IgD-negative memory B cell (primary cell): Measurements from ENCODE around the gene GALK1. TPM values are rescaled to one million over a fixed set of nuclear protein-coding genes. Genes with fewer than 3 reads are reported as not detected.
A peak's percentile ranks its signal among the peaks of the same experiment; 100 is the strongest.
"Not testable (repeated sequence)": the region's sequence is repeated elsewhere in the genome, so short reads cannot be mapped to it uniquely, and the experiment has no call there.

Experiments
- H3K27ac Mint-ChIP-seq, 3 donors: one replicate each; pipeline ENCODE4 v1.8.0; 2020 to 2022; ENCODE audit warnings: mild to moderate bottlenecking in 3 of 3, mixed read lengths in 3 of 3, moderate library complexity in 1 of 3
- H3K27me3 Mint-ChIP-seq: one replicate; pipeline ENCODE4 v1.8.0; 2021; ENCODE audit warnings: mixed read lengths
- H3K36me3 Mint-ChIP-seq: one replicate; pipeline ENCODE4 v1.8.0; 2020; ENCODE audit warnings: mild to moderate bottlenecking, mixed read lengths
- H3K4me1 Mint-ChIP-seq, 3 donors: one replicate each; pipeline ENCODE4 v1.8.0; 2020 to 2022; ENCODE audit warnings: mixed read lengths in 3 of 3, mild to moderate bottlenecking in 1 of 3
- H3K4me3 Mint-ChIP-seq, 4 donors: one replicate each; pipeline ENCODE4 v1.8.0; 2020 to 2022; ENCODE audit warnings: mild to moderate bottlenecking in 4 of 4, mixed read lengths in 4 of 4, moderate library complexity in 3 of 4
- H3K9me3 Mint-ChIP-seq, 3 donors: one replicate each; pipeline ENCODE4 v1.8.0; 2020 to 2021; ENCODE audit warnings: mixed read lengths in 3 of 3, mild to moderate bottlenecking in 1 of 3
- polyA plus RNA-seq: library from polyadenylated mRNA; unstranded; fragments of 300-500 nt; fragmentation: Illumina TruSeq; gene quantifications from one replicate; pipeline ENCODE4 v1.2.3, GENCODE V29; 2021

The GALK1 gene
- polyA plus RNA-seq, 1 donor from 2014 or later: 18.6 TPM

DNA sequence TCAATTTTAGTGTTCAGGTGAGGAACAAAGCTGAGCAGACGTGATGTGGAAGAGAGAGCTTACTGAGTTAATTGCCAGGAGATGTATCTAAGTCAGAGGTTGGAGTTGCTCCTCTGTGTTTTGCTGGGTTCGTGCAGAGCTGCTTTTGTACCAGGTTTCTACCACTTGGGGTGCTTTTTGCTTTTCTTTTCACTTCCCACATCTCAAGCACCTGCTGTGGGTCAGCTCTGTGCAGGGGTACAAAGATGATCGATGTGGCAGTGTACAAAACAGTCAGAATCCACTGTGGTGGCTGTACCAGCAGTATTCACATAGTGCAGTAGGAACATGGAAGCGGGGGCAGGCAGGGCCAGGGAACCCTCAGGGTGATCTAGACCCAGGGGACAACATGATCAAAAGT is 34.4 kb upstream of the GALK1 start:
- Mint-ChIP-seq H3K4me3 (no peak overlapping the region), H3K36me3 (peaks cover 4% of the 10 kb centered on the region), H3K27ac (peak overlapping the region in 1 of 3 donors; percentile 76), H3K9me3 (no peaks in the 10 kb centered on the region), H3K4me1 (peaks cover 2 to 13% (median 9%) of the 10 kb centered on the region in 3 donors), H3K27me3 (no peaks in the 10 kb centered on the region)

DNA sequence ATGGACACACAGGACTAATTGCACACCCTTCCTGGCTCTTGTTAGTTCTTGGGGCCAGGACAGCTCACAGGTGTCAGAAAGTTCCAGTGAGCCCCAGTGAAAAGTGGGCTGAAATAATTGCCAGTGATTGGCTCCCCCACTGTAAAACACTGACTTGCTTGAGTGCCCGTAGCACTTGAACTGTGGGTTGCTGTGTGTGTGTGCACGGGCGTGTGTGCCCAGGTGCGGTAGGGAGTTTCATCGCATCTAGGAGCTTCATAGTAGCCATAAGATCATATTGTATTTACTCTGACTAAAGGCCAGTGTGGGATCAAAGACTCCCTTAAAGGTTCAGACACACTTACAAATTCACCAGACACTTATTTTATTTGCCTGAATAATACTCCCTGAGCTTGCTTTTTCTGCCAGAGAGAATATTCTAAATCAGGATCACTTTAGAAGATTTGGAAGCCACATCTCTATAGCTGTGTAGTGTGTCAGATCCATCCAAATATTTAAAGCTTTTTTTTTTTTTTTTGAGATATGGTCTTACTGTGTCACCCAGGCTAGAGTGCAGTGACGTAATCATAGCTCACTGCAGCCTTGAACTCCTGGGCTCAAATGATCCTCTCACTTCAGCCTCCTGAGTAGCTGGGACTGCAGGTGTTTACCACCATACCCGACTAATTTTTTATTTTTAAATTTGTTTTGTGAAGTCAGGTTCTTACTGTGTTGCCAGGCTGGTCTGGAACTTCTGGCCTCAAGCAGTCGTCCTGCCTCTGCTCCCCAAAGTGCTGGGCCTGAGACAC is 31.0 kb upstream of the GALK1 start:
- peaks cover 2 to 14% (median 12%) of the 10 kb centered on the region in 3 donors for H3K4me1 Mint-ChIP-seq
- H3K4me3 Mint-ChIP-seq: no peak overlapping the region
- H3K27ac Mint-ChIP-seq: peak overlapping the region in 1 of 3 donors; percentile 14
- no peaks in the 10 kb centered on the region for H3K27me3 Mint-ChIP-seq
- peaks cover 1% of the 10 kb centered on the region for H3K36me3 Mint-ChIP-seq
- H3K9me3 Mint-ChIP-seq: no peaks in the 10 kb centered on the region

DNA sequence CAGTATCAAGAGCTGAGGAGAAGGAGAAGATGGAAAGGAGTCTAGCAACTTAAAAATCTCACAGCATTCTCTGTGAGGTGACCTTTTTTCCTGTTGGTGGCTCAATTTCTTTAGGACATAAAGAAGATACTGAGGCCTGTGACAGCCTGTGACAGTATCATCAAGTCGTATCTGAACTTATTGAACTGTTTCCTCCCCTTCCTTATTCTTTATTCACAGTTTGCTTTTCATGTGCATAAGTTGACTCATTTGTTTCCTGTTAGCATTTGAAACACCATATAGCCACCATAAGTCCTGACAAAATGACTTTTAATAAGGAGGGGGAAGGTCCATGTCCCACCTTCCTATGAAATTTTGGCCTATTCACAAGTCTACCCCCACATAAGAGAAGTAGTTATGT is 28.5 kb upstream of the GALK1 start:
- Mint-ChIP-seq H3K27me3 (no peaks in the 10 kb centered on the region), H3K9me3 (no peaks in the 10 kb centered on the region), H3K36me3 (no peaks in the 10 kb centered on the region), H3K4me3 (no peak overlapping the region), H3K27ac (no peak overlapping the region), H3K4me1 (peaks cover 2 to 16% (median 9%) of the 10 kb centered on the region in 3 donors)

DNA sequence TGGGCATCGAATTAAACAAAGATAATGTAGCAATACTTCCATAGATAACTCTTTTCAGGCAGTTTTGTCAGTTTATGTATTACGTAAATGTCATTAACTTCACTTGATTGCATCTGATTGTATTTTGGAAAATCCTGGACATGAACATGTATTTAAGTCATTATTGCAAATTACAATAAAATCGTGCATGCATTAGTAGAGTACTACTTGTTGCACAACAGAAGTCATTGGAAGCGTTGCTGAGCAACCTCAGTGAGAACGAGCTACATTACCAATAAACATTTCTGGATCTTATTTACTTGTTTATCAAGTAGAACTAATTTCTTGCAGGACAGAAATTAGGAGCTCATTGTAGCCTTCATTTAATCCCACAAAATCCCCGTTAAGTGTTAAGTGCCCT is 26.3 kb upstream of the GALK1 start:
- no peaks in the 10 kb centered on the region for H3K9me3 Mint-ChIP-seq
- no peaks in the 10 kb centered on the region for H3K27me3 Mint-ChIP-seq
- H3K36me3 Mint-ChIP-seq: no peaks in the 10 kb centered on the region
- peak overlapping the region in 1 of 4 donors; percentile 51 for H3K4me3 Mint-ChIP-seq
- H3K4me1 Mint-ChIP-seq: peaks cover 10 to 16% (median 15%) of the 10 kb centered on the region in 3 donors
- peak overlapping the region in 1 of 3 donors; percentile 61 for H3K27ac Mint-ChIP-seq

DNA sequence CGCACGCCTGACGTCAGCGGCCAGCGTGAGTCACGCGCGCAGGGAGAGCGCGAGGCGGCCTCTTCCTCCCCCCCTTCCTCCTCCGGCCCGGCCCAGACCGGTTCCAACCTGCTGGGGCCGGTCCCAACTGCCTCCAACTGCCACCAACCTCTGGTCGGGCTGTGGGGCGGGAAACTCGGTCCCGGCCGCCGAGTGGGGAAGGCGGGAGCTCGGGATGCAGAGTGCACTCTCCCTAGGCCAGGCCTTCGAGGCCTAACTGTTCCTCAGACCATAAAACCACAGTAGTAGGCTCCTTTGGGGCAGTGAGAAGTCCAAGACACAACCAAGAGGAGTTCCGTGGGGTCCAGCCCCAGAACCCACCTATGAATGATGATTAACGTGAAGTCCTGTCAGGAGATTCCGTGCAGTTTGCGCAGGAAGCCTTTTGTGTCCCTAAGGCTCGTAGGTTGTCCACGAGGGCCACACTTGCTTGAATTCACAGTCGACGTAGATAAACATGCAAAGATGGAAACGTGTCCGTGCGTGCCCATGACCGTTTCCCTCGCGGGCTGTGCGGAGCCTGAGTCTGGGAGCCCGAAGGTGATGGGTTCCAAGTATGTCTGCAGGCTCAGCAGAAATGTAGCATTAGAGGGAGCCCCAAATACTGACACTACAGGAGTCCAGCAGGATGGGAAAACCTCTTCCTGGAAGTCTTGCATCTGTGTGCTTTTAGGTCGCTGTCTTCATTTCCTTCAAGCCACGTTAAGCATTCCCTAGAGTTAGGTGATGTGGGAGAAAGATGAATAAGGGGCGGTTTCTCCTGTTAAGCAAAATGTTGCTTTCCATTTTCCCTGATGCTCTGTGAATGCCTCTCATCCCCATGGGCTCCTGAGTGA is 20.3 kb upstream of the GALK1 start:
- peak overlapping the region; percentile 98 to 100 (median 99) for H3K27ac Mint-ChIP-seq
- H3K36me3 Mint-ChIP-seq: peaks cover 2% of the 10 kb centered on the region
- H3K4me3 Mint-ChIP-seq: peak overlapping the region; percentile 85 to 97 (median 95)
- peaks cover 1% of the 10 kb centered on the region for H3K27me3 Mint-ChIP-seq
- peaks cover 29 to 33% (median 29%) of the 10 kb centered on the region in 3 donors for H3K4me1 Mint-ChIP-seq
- H3K9me3 Mint-ChIP-seq: peaks cover 0 to 2% (median 0%) of the 10 kb centered on the region in 3 donors

DNA sequence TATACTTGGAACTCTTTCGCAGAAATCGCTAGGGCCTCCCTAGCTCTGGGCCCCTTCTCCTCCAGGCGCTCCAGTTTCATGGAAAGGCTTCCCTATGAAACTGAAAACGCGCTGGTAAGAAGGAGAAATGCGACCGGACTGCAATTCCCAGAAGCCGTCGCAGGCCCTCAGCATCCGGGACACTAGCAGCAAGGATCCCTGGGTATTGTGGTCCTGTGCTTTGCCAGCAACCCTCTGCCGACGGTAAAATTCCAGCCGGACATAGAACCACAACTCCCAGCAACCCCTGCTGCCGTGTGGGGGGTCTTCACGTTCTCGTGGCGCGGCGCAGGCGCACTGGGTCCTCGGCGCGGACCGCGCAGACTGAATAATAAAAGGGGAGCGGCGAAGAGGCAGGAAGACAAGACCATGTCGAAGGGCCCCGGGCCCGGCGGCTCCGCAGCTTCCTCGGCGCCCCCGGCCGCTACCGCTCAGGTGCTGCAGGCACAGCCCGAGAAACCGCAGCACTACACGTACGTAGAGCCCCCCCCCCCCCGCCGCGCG is 19.6 kb upstream of the GALK1 start, which contains the start of gene UNK:
UNK (plus strand) TSS at position 334 of the 543 bp plus-strand sequence; CDS start at position 409, 75 bp downstream.
- Mint-ChIP-seq H3K4me3 (peak within 1 kb of the TSS; percentile 85 to 97 (median 95)), H3K27me3 (peaks cover 1% of the 10 kb centered on the region), H3K27ac (peak within 1 kb of the TSS; percentile 98 to 100 (median 99)), H3K36me3 (peaks cover 4% of the 10 kb centered on the region), H3K4me1 (peaks cover 33 to 39% (median 34%) of the 10 kb centered on the region in 3 donors), H3K9me3 (peaks cover 0 to 4% (median 3%) of the 10 kb centered on the region in 3 donors)

DNA sequence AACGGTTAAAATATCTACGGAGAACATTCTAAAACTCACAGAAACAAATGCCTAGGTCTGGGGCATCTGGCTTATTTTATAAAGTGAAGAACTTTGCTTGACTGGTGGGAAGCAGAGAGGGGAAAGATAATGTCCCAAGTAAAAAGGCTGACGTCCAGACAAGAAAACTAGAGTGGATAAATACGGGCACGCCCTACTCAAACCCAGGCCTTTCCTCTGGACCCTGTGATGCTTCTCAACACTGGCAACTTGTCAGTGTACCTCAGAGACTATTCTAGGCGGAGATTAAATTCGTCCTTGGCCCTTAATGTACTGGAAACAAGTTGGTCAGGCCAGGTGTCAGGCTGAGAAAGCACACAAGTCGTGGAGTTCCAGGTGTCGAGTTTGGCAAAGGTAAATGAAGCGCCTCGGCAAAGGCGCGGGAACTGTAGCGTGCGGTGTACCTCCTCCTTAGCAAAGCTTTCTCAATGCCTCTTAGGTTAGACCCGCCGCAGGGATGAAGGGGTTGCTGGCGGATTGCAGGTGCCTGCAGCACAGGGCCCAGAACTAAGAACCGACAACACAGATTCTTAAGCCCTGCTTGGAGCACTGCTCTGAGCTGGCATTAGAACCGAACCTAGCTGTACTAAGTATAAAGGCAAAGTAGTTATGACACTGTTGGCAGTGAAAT is 18.9 kb upstream of the GALK1 start:
- Mint-ChIP-seq H3K9me3 (peaks cover 0 to 4% (median 3%) of the 10 kb centered on the region in 3 donors), H3K36me3 (peaks cover 4% of the 10 kb centered on the region), H3K27ac (peak overlapping the region; percentile 98 to 100 (median 99)), H3K27me3 (peaks cover 1% of the 10 kb centered on the region), H3K4me1 (peaks cover 33 to 40% (median 36%) of the 10 kb centered on the region in 3 donors), H3K4me3 (peak overlapping the region; percentile 85 to 97 (median 95))

DNA sequence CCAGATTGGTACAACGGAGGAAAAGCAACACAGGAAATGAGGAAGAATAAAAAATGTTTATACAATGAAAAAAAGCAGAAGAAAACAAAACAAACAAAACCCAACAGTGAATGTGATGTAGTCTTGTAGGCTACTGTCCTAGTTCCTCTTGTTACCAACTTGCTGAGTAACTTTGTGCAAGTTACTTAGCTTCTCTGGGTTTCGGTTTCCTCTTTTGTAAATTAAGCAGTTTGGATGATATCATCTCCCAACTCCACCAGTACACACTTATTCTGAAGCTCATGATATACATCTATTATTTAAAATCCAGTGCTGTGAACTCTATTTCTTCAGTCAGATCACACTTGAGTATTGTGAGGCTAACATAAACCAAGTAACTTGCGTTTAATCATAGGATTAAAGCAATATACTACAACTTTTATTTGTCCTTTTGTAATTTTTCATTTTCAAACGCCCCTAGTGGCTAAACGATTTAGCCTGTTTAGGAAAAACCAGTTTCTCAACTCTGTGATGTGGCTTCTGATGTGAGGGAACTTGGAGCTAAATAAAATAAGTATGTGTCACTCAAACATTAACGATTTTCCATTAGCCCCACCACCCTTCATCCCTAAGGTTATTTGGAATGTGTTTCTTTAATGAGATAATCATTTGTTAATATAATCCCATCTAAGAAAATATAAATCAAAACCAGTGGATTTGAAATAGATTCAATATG is 18.2 kb upstream of the GALK1 start:
- H3K36me3 Mint-ChIP-seq: peaks cover 4% of the 10 kb centered on the region
- H3K9me3 Mint-ChIP-seq: peaks cover 0 to 4% (median 3%) of the 10 kb centered on the region in 3 donors
- H3K27me3 Mint-ChIP-seq: peaks cover 1% of the 10 kb centered on the region
- H3K27ac Mint-ChIP-seq: peak overlapping the region; percentile 98 to 99 (median 98)
- H3K4me1 Mint-ChIP-seq: peaks cover 34 to 38% (median 36%) of the 10 kb centered on the region in 3 donors
- peak overlapping the region; percentile 85 to 97 (median 92) for H3K4me3 Mint-ChIP-seq

DNA sequence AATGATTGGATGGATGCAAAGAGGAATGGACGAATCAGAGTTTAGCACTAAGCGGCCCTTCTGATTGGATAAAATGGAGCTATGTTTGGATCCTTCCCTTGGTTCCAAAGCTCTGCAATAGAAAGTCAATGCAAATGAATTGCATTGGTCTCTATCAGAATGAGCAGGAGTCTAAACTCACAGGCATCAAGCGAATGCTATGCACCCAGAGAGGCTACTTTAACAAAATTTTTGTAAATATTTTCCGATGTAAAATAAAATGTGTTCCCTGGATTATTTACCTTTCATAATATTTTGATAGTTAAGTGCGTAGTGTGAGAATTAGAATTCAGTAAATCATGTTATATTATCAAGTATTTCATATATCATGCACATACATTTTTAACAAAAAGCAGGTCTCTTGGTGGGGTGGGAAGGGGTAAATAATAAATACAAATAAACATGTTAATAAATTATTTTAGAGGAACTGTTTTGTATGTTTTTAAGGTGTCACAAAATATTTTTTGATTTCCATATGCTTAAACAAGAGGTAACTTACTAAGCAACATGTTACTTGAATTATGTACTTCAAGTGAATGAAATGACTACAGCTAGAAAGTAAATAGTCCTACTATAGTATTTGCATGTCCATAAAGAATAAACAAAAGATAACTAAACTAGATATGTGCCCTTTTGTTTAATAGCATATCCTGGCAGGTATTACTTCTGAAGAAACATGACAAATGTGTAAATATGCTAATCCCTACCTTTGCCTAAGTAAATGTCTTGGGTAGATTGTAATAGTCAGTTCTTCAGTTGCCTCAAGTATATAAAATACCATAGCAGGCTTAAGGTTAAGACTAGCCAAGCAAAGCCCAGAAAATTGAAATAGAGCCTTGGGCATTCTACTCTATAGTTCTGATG is 15.2 kb upstream of the GALK1 start:
- peaks cover 37 to 46% (median 40%) of the 10 kb centered on the region in 3 donors for H3K4me1 Mint-ChIP-seq
- H3K36me3 Mint-ChIP-seq: peaks cover 7% of the 10 kb centered on the region
- H3K27me3 Mint-ChIP-seq: peaks cover 1% of the 10 kb centered on the region
- H3K9me3 Mint-ChIP-seq: peaks cover 0 to 4% (median 3%) of the 10 kb centered on the region in 3 donors
- H3K27ac Mint-ChIP-seq: peak overlapping the region; percentile 90 to 100 (median 100)
- H3K4me3 Mint-ChIP-seq: peak overlapping the region; percentile 88 to 99 (median 98)

DNA sequence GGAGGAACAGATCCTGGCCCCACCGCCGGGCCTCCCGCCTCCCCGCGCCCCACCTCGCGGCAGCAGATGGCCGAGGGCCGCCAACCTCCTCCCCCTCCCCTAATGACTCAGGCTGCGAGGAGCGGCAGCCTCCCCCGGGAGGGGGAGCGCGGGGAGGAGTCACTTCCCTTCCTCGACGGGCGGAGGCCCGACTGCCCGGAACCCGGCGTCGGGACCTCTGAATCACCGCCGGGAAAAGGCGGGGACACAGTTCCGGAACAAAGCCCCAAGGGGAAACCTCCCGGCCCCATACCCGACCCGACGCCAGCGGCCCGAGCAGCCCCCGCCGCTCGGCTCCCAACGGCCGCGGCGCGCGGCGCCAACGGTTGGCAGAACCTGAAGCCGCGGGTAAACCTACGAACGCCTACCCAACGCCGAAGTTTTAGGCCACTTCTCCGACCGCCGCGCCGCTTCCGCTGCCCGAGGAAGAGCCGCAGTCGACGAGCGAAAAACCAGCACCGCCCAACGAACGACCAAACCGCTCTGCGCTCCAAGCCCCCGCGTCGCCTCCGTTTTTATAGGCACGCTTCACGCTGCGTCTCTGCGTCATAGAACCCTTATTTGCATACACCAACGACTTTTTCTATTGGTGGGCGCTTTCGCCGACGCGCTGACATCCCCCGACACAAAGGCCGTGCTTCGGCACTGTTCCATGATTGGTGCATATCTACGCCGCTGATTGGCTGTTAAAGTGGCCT is 14.4 kb upstream of the GALK1 start:
- Mint-ChIP-seq H3K4me1 (peaks cover 34 to 44% (median 35%) of the 10 kb centered on the region in 3 donors), H3K27ac (peak overlapping the region; percentile 90 to 100 (median 100)), H3K9me3 (peaks cover 0 to 4% (median 3%) of the 10 kb centered on the region in 3 donors), H3K4me3 (peak overlapping the region; percentile 88 to 99 (median 98)), H3K27me3 (peaks cover 1% of the 10 kb centered on the region), H3K36me3 (peaks cover 7% of the 10 kb centered on the region)

DNA sequence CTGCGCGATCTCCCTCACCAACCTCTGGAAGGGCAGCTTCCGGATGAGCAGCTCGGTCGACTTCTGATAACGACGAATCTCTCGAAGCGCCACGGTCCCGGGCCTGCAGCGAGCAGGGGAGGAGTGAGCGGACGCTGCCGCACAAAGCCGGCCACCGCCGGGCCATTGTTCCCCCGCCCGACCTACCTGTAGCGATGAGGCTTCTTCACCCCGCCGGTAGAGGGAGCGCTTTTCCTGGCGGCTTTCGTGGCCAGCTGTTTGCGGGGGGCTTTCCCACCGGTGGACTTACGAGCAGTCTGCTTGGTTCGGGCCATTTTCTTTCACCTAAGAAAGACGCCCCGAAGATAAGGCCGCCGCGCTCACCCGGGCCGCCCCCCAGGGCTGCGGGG is 13.9 kb upstream of the GALK1 start:
- Mint-ChIP-seq H3K4me3 (peak overlapping the region; percentile 82 to 99 (median 98)), H3K27me3 (peaks cover 1% of the 10 kb centered on the region), H3K9me3 (peaks cover 0 to 4% (median 3%) of the 10 kb centered on the region in 3 donors), H3K4me1 (peaks cover 33 to 44% (median 34%) of the 10 kb centered on the region in 3 donors), H3K27ac (peak overlapping the region; percentile 67 to 95 (median 89)), H3K36me3 (peaks cover 7% of the 10 kb centered on the region)

DNA sequence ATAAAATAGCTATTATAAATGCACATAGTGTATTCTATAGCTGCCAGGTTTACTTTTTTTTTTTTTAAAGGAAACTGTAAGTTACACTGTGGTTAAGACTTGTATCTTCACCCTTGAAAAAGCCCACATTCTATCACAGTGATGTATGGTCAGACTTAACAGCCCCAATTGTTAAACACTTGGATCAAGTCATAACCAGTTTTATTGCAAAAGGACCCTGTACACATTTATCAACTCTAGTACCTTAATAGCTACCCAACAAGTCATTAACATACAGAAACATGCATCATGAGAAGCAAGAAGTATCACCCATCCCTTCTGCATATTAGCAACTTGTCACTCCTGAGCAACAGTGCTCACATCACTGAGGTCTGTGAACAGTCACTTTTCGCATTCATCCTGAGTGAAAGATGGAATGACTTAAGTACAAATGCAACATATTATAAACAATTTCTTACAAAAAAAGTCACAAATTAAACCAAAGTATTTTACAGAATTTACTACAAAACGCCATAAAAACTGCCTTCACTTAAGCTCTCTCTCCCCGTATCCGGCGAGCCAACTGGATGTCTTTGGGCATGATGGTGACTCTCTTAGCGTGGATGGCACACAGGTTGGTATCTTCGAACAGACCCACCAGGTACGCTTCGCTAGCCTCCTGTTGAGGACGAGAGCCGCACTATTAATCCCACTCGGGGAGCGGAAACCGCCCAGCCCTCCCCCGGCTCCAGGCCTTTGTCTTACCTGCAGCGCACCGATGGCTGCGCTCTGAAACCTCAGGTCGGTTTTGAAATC is 13.3 kb upstream of the GALK1 start:
- H3K9me3 Mint-ChIP-seq, H3K36me3 Mint-ChIP-seq, H3K27me3 Mint-ChIP-seq: not testable (repeated sequence)
- peaks cover 31 to 38% (median 32%) of the 10 kb centered on the region in 3 donors for H3K4me1 Mint-ChIP-seq
- peak overlapping the region; percentile 67 to 95 (median 89) for H3K27ac Mint-ChIP-seq
- peak overlapping the region; percentile 82 to 99 (median 98) for H3K4me3 Mint-ChIP-seq
